NCI-H524 treated with DMSO at 0.1 percent for 48 hours (cell line): ENCODE results near the gene JPH4.

Experiments used
- DNase-seq: peaks from one replicate; lab custom pipeline; 2025; lab: John Stamatoyannopoulos, UW

The JPH4 gene

GRCh38 chr14:23528555-23528954 is 50.0 kb downstream of the JPH4 start:
- DNase-seq = no peak

- DNase-seq = no peak
These were observed 53.0 kb downstream of the JPH4 start for GRCh38 chr14:23525611-23526010.

- no peak for DNase-seq
These were observed 53.6 kb downstream of the JPH4 start for GRCh38 chr14:23524954-23525353.

GRCh38 chr14:23523229-23524016 is 55.2 kb downstream of the JPH4 start:
- DNase-seq = no peak

GRCh38 chr14:23522643-23523198 is 55.9 kb downstream of the JPH4 start:
- no peak for DNase-seq

- DNase-seq = no peak
These were observed 56.6 kb downstream of the JPH4 start for GRCh38 chr14:23521785-23522640.

GRCh38 chr14:23520899-23521533 is 57.6 kb downstream of the JPH4 start:
- DNase-seq = no peak

- DNase-seq = no peak
These were observed 59.9 kb downstream of the JPH4 start for GRCh38 chr14:23518709-23519108.
